H1 (cell line): Measurements from ENCODE around the gene TBCB. TPM values are rescaled to one million over a fixed set of nuclear protein-coding genes. Genes with fewer than 3 reads are reported as not detected.

Source experiments
- EZH2 ChIP-seq: fragments of 200-600 bp; sonication (generic); IDR thresholded peaks from 2 replicates; pipeline ENCODE4 v1.7.1; 2012; ENCODE audit warnings: low read depth, mild to moderate bottlenecking, moderate library complexity, low read length, inconsistent platforms; ENCODE audit not compliant: severe bottlenecking
- HDAC6 ChIP-seq: IDR thresholded peaks from one replicate; pipeline ENCODE4 v1.7.1; 2012; ENCODE audit warnings: low read depth, mild to moderate bottlenecking, inconsistent platforms, low read length, moderate library complexity
- JUN ChIP-seq: IDR thresholded peaks from 2 replicates; pipeline ENCODE4 v1.6.1; 2011; ENCODE audit warnings: low read depth, mild to moderate bottlenecking, improper control_type of control experiment, low read length
- KDM5A ChIP-seq: fragments of 200-600 bp; IDR thresholded peaks from 2 replicates; pipeline ENCODE4 v1.7.1; 2012; ENCODE audit warnings: mild to moderate bottlenecking, low read length, inconsistent platforms, mixed read lengths
- PHF8 ChIP-seq: fragments of 200-600 bp; sonication (generic); conservative IDR thresholded peaks from 2 replicates; pipeline ENCODE4 v1.7.1; 2012; ENCODE audit warnings: low read depth, mild to moderate bottlenecking, inconsistent platforms, low read length, moderate library complexity
- SP4 ChIP-seq: IDR thresholded peaks from 2 replicates; pipeline ENCODE4 v1.6.1; 2012; ENCODE audit warnings: low read length, inconsistent platforms
- TAF1 ChIP-seq: IDR thresholded peaks from 2 replicates; pipeline ENCODE4 v1.6.1; 2011; ENCODE audit warnings: mild to moderate bottlenecking, low read depth, low read length
- TBP ChIP-seq: IDR thresholded peaks from 2 replicates; pipeline ENCODE4 v1.6.1; 2011; ENCODE audit warnings: low read depth, low read length, improper control_type of control experiment
- polyA plus RNA-seq, 7 experiments: library from polyadenylated mRNA; depleted of rRNA in 3 of 7; stranded (reverse) in 5 of 7; unstranded in 2 of 7; fragments of >200 nt in 5 of 7; fragments of 200-250 nt in 2 of 7; gene quantifications; 1 replicate in 5 of 7; 2 replicates in 1 of 7; 4 replicates in 1 of 7; pipeline versions ENCODE4 v1.2.1 to v1.2.3, GENCODE V29; 2011 to 2013; ENCODE audit warnings: missing spikeins in 2 of 7, mixed read lengths in 2 of 7
- total RNA-seq: library from RNA; stranded (reverse); fragmentation: NEBNext Ultra II Directional; extraction: Animal tissue kit (Norgen Biotek cat#: 25700); gene quantifications from 2 replicates; pipeline ENCODE4 v1.2.1, GENCODE V29; 2021

TBCB gene
- total and polyA plus RNA-seq, 2 of the 8 experiments (the other 6 are each of a cell fraction or from before 2014, with no cell fraction given): 153 to 286 TPM

DNA sequence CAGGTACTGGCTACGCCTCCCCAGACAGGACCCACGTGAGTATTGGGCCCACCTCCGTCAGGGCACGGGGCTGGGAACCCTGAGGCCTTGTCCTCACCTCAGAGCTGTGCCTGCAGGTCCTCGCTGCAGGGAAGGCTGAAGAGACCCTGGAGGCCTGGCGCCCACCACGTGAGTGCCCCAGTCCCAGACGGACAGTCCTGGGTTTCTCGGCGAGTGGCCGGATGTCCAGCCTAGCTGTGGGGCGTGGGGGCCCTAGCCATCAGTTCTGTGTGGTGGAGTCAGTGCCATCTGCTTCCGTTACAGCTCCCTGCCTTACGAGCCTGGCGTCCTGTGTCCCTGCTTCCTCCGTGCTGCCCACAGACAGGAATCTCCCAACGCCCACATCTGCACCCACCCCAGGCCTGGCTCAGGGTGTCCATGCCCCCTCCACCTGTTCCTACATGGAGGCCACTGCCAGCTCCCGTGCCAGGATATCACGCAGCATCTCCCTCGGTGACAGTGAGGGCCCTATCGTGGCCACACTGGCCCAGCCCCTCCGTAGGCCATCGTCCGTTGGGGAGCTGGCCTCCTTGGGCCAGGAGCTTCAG, 12.1 kb upstream of the TBCB start (continued):
- TF ChIP-seq EZH2 (no peak), KDM5A (no peak), HDAC6 (no peak), TBP (no peak), JUN (no peak), SP4 (no peak), TAF1 (no peak), PHF8 (no peak)
